Esophagus muscularis mucosa (tissue), 4 donors: ENCODE data around the gene AQP1. TPM values are rescaled to one million over a fixed set of nuclear protein-coding genes. Genes with fewer than 3 reads are reported as not detected.

Experiments
- DNase-seq: peaks from one replicate; pipeline ENCODE4 v3.0.0-alpha.2; 2017; ENCODE audit errors: extremely low spot score
- H3K27ac ChIP-seq, 4 donors: fragments of 200-600 bp; sonication (generic); replicated peaks in 1 of 4; 1 replicate in 3 of 4; 2 replicates in 1 of 4; pipeline ENCODE4 v1.5.1; 2016 to 2019; ENCODE audit warnings: mild to moderate bottlenecking in 1 of 4
- H3K27me3 ChIP-seq, 4 donors: fragments of 200-600 bp; sonication (generic); one replicate each; pipeline versions ENCODE4 v1.5.1 to v1.6.0; 2016 to 2019
- H3K36me3 ChIP-seq, 4 donors: fragments of 200-600 bp; sonication (generic); one replicate each; pipeline ENCODE4 v1.5.1; 2016 to 2019
- H3K4me1 ChIP-seq, 4 donors: fragments of 200-600 bp; sonication (generic); one replicate each; pipeline ENCODE4 v1.5.1; 2016 to 2019
- H3K4me3 ChIP-seq, 4 donors: fragments of 200-600 bp; sonication (generic); 1 replicate in 2 of 4; 2 replicates in 2 of 4; pipeline ENCODE4 v1.5.1; 2016 to 2019; ENCODE audit warnings: mild to moderate bottlenecking in 4 of 4, moderate library complexity in 1 of 4
- H3K9me3 ChIP-seq, 4 donors: fragments of 200-600 bp; sonication (generic); 1 replicate in 3 of 4; 2 replicates in 1 of 4; pipeline ENCODE4 v1.5.1; 2016 to 2019
- CTCF ChIP-seq, 3 experiments: fragments of 200-600 bp in 2 of 3; fragments of 450-650 bp in 1 of 3; sonication (generic) in 2 of 3; IDR thresholded peaks; one replicate each; pipeline ENCODE4 v1.5.1; 2017 to 2019; ENCODE audit warnings: antibody characterized with exemption in 3 of 3, mild to moderate bottlenecking in 2 of 3, moderate library complexity in 1 of 3
- EP300 ChIP-seq: sonication (generic); formaldehyde crosslinking; IDR thresholded peaks from one replicate; pipeline ENCODE4 v1.6.1; 2017; ENCODE audit warnings: antibody characterized with exemption
- POLR2A ChIP-seq: fragments of 450-650 bp; IDR thresholded peaks from one replicate; pipeline ENCODE4 v1.6.1; 2017; ENCODE audit warnings: antibody characterized with exemption, moderate library complexity, mild to moderate bottlenecking, low read depth
- POLR2AphosphoS5 ChIP-seq, 2 donors: sonication (generic); formaldehyde crosslinking; IDR thresholded peaks; one replicate each; pipeline ENCODE4 v1.6.1; 2017; ENCODE audit warnings: antibody characterized with exemption in 2 of 2
- WGBS: methylation state at CpG from one replicate; pipeline ENCODE4 v1.1.5; 2018; 5-methylcytosine and 5-hydroxymethylcytosine counted together
- intact Hi-C: fragments of 100-400 bp; cut with DNase I; formaldehyde crosslinking; loops from one replicate; pipeline ENCODE4 v1.15.1; 2023
- total RNA-seq, 4 donors: library from RNA; depleted of rRNA; stranded (reverse); fragments of >200 nt; gene quantifications; one replicate each; pipeline versions ENCODE4 v1.1.0 to v1.2.1, GENCODE V29; 2016

AQP1 gene
- total RNA-seq, 4 donors from 2014 or later: 362 to 578 (median 513) TPM

- Histone ChIP-seq H3K27me3 (no peaks in the 10 kb centered on the region), H3K4me1 (peaks cover 66 to 92% (median 78%) of the 10 kb centered on the region in 4 donors), H3K36me3 (no peaks in the 10 kb centered on the region), H3K4me3 (no peak overlapping the region), H3K9me3 (no peaks in the 10 kb centered on the region), H3K27ac (peak overlapping the region; percentile 72 to 90 (median 86))
- no peak for TF ChIP-seq CTCF (IDR thresholded peaks at IDR 0.05)
- no peak for TF ChIP-seq POLR2A
- TF ChIP-seq EP300: no peak
- TF ChIP-seq POLR2AphosphoS5 (IDR thresholded peaks at IDR 0.05): no peak
- intact Hi-C loops: loop anchor here (2.0 kb wide), 1 partner anchor 107 kb away; no protein-coding TSS in a partner anchor
- WGBS: 73% methylated on average over 12 of the region's 15 CpGs
- no peak for DNase-seq
These were observed 6.3 kb upstream of the AQP1 start for GRCh38 chr7:30905078-30906012.

GRCh38 chr7:30906014-30906413 is 5.6 kb upstream of the AQP1 start:
- no peak overlapping the region for H3K4me3 ChIP-seq
- no peaks in the 10 kb centered on the region for H3K27me3 ChIP-seq
- no peaks in the 10 kb centered on the region for H3K36me3 ChIP-seq
- peak overlapping the region; percentile 72 to 90 (median 86) for H3K27ac ChIP-seq
- intact Hi-C loops: loop anchor here (2.0 kb wide), 1 partner anchor 107 kb away; no protein-coding TSS in a partner anchor
- H3K9me3 ChIP-seq: no peaks in the 10 kb centered on the region
- WGBS: 51% methylated on average over 3 of the region's 7 CpGs
- peaks cover 69 to 92% (median 79%) of the 10 kb centered on the region in 4 donors for H3K4me1 ChIP-seq
- TF ChIP-seq CTCF (IDR thresholded peaks at IDR 0.05) (no peak), EP300 (no peak), POLR2AphosphoS5 (IDR thresholded peaks at IDR 0.05) (no peak), POLR2A (no peak)
- no peak for DNase-seq

GRCh38 chr7:30906515-30907240 is 5.0 kb upstream of the AQP1 start:
- Histone ChIP-seq H3K36me3 (no peaks in the 10 kb centered on the region), H3K4me1 (peaks cover 70 to 93% (median 84%) of the 10 kb centered on the region in 4 donors), H3K9me3 (no peaks in the 10 kb centered on the region), H3K27me3 (no peaks in the 10 kb centered on the region), H3K27ac (peak overlapping the region; percentile 72 to 90 (median 86)), H3K4me3 (no peak overlapping the region)
- DNase-seq: no peak
- no peak for TF ChIP-seq POLR2A
- no peak for TF ChIP-seq EP300
- TF ChIP-seq POLR2AphosphoS5 (IDR thresholded peaks at IDR 0.05): no peak
- TF ChIP-seq CTCF (IDR thresholded peaks at IDR 0.05): no peak
- intact Hi-C loops: loop anchor here (2.0 kb wide), 1 partner anchor 108 kb away; no protein-coding TSS in a partner anchor
- 74% methylated on average over 9 of the region's 11 CpGs for WGBS

- no peak for TF ChIP-seq CTCF (IDR thresholded peaks at IDR 0.05)
- no peak for TF ChIP-seq POLR2AphosphoS5 (IDR thresholded peaks at IDR 0.05)
- no peak for TF ChIP-seq EP300
- TF ChIP-seq POLR2A: no peak
- no peaks in the 10 kb centered on the region for H3K27me3 ChIP-seq
- H3K4me1 ChIP-seq: peaks cover 68 to 93% (median 87%) of the 10 kb centered on the region in 4 donors
- H3K9me3 ChIP-seq: no peaks in the 10 kb centered on the region
- no peaks in the 10 kb centered on the region for H3K36me3 ChIP-seq
- no peak for DNase-seq
- H3K4me3 ChIP-seq: no peak overlapping the region
- WGBS: 51% methylated on average over 8 of the region's 14 CpGs
- H3K27ac ChIP-seq: peak overlapping the region; percentile 72 to 90 (median 86)
- intact Hi-C loops: loop anchor here (2.0 kb wide), 1 partner anchor 109 kb away; no protein-coding TSS in a partner anchor
These were observed 4.0 kb upstream of the AQP1 start for GRCh38 chr7:30907527-30908267.
